Middle frontal gyrus (tissue), 1 donor: Measurements from ENCODE around the gene TLCD1.

Experiments used
- DNase-seq: peaks from one replicate; pipeline ENCODE4 v3.0.0-alpha.2; 2015; ENCODE audit warnings: low spot score; ENCODE audit errors: extremely low spot score

Gene TLCD1

GRCh38 chr17:28686296-28686695 is 39.7 kb downstream of the TLCD1 start:
- no peak for DNase-seq

GRCh38 chr17:28685366-28685765 is 40.7 kb downstream of the TLCD1 start:
- DNase-seq = no peak

- DNase-seq = peak; percentile 82
Measured at GRCh38 chr17:28684963-28685362, 41.1 kb downstream of the TLCD1 start.

GRCh38 chr17:28682655-28683054 is 43.4 kb downstream of the TLCD1 start:
- no peak for DNase-seq

- no peak for DNase-seq
Measured at GRCh38 chr17:28675980-28676379, 50.1 kb downstream of the TLCD1 start.

- no peak for DNase-seq
Measured at GRCh38 chr17:28675490-28675889, 50.5 kb downstream of the TLCD1 start.
